CD4-positive, alpha-beta memory T cell (primary cell): ENCODE results near the gene SRD5A1. TPM values are rescaled to one million over a fixed set of nuclear protein-coding genes. Genes with fewer than 3 reads are reported as not detected.
A peak's percentile ranks its signal among the peaks of the same experiment; 100 is the strongest.

Experiments
- CTCF ChIA-PET: fragments of 350-600 bp; sonication (Branson Sonifier 250); formaldehyde crosslinking; loops from one replicate; lab custom pipeline; 2021; ENCODE audit warnings: inconsistent platforms; ENCODE audit not compliant: partially characterized antibody; lab: Charles Lee
- POLR2A ChIA-PET: fragments of 350-600 bp; sonication (Branson Sonifier 250); formaldehyde crosslinking; loops from one replicate; lab custom pipeline; 2021; ENCODE audit not compliant: partially characterized antibody; lab: Charles Lee
- DNase-seq, 5 donors: peaks; one replicate each; pipeline versions ENCODE4 v3.0.0 to v3.0.0-alpha.2; 2020 to 2022; ENCODE audit warnings: mixed read lengths in 1 of 5
- H3K27ac ChIP-seq: one replicate; pipeline ENCODE4 v1.7.0; 2013; ENCODE audit warnings: low read depth, low read length
- H3K27me3 ChIP-seq: 2 replicates; pipeline ENCODE4 v1.7.0; 2013; ENCODE audit warnings: mild to moderate bottlenecking, low read length, moderate library complexity; ENCODE audit not compliant: insufficient read depth
- H3K36me3 ChIP-seq: 2 replicates; pipeline ENCODE4 v1.7.0; 2013; ENCODE audit warnings: mild to moderate bottlenecking, low read length, moderate library complexity; ENCODE audit not compliant: insufficient read depth
- H3K4me1 ChIP-seq: 2 replicates; pipeline ENCODE4 v1.7.0; 2013; ENCODE audit warnings: mild to moderate bottlenecking, low read length, moderate library complexity; ENCODE audit not compliant: insufficient read depth
- H3K4me3 ChIP-seq, 2 donors: one replicate each; pipeline ENCODE4 v1.7.0; 2013; ENCODE audit warnings: low read length in 2 of 2, mild to moderate bottlenecking in 1 of 2
- H3K9me3 ChIP-seq, 2 donors: one replicate each; pipeline ENCODE4 v1.7.0; 2013; ENCODE audit warnings: low read length in 2 of 2, control low read depth in 1 of 2; ENCODE audit not compliant: control insufficient read depth in 1 of 2
- H3K27ac Mint-ChIP-seq, 7 donors: one replicate each; pipeline ENCODE4 v1.8.0; 2020 to 2021; ENCODE audit warnings: mixed read lengths in 7 of 7, mild to moderate bottlenecking in 6 of 7, inconsistent platforms in 3 of 7, moderate library complexity in 3 of 7
- H3K27me3 Mint-ChIP-seq, 2 donors: one replicate each; pipeline ENCODE4 v1.8.0; 2020 to 2021; ENCODE audit warnings: mixed read lengths in 2 of 2
- H3K36me3 Mint-ChIP-seq, 2 donors: one replicate each; pipeline ENCODE4 v1.8.0; 2020 to 2021; ENCODE audit warnings: mixed read lengths in 2 of 2, inconsistent platforms in 1 of 2, mild to moderate bottlenecking in 1 of 2
- H3K4me1 Mint-ChIP-seq, 4 donors: one replicate each; pipeline ENCODE4 v1.8.0; 2020 to 2021; ENCODE audit warnings: mixed read lengths in 4 of 4, mild to moderate bottlenecking in 1 of 4
- H3K4me3 Mint-ChIP-seq, 8 donors: one replicate each; pipeline ENCODE4 v1.8.0; 2020 to 2021; ENCODE audit warnings: mixed read lengths in 8 of 8, mild to moderate bottlenecking in 7 of 8, moderate library complexity in 6 of 8, inconsistent platforms in 3 of 8
- H3K9me3 Mint-ChIP-seq, 8 donors: one replicate each; pipeline ENCODE4 v1.8.0; 2020 to 2021; ENCODE audit warnings: mixed read lengths in 8 of 8, mild to moderate bottlenecking in 5 of 8, inconsistent platforms in 3 of 8, moderate library complexity in 1 of 8
- intact Hi-C: fragments of 100-400 bp; cut with micrococcal nuclease; formaldehyde crosslinking; loops from one replicate; pipeline ENCODE4 v1.15.1; 2023
- polyA plus RNA-seq, 2 donors: library from polyadenylated mRNA; unstranded; fragments of 300-500 nt; fragmentation: Illumina TruSeq; gene quantifications; one replicate each; pipeline ENCODE4 v1.2.3, GENCODE V29; 2021
- total RNA-seq, 2 experiments: library from RNA; stranded (reverse); gene quantifications; one replicate each; pipeline ENCODE4 v1.2.3, GENCODE V29; 2021

SRD5A1 gene
- total and polyA plus RNA-seq, 4 experiments from 2014 or later: 5.4 to 11.2 (median 8.5) TPM

DNA sequence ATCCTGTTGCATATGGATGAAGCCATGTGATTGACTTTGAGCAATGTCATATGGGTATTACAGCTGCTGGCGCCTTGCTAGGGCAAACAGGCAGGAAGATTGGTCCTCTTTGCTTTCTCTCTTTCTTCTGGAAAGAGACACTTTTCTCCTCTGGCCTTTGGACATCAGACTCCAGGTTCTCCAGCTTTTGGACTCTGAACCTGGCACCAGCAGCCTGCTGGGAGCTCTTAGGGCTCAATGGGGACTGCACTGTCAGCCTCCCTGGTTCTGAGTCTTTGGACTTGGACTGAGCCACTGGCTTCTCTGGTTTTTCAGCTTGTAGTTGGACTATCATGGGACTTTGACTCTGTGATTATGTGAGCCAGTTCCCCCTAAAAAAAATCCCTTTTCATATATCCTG, 45.1 kb downstream of the SRD5A1 start:
- POLR2A ChIA-PET: no interaction called here

DNA sequence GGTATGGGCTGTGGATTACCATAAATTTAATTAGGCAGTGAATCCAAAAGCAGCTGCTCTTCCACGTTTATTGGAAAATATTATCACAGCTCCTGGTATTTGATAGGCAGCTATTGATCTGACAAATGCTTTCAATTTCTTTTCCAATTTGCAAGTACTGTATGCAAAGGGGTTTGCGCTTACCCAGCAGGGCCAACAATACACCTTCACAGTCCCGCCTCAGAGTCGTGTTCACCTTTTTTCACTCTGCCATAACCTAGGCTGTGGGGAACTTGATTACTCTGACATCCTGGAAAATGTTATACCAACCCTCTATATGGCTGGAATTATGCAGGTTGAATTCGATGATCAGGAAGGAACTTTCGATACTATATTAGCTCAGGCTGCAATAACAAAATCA, 47.7 kb downstream of the SRD5A1 start:
- Mint-ChIP-seq H3K36me3 (no peaks in the 10 kb centered on the region), H3K4me3 (no peak overlapping the region), H3K27ac (no peak overlapping the region), H3K9me3 (peaks cover 0 to 3% (median 0%) of the 10 kb centered on the region in 8 donors), H3K4me1 (peaks cover 0 to 3% (median 0%) of the 10 kb centered on the region in 4 donors), H3K27me3 (peaks cover 19 to 26% of the 10 kb centered on the region in 2 donors)
- Histone ChIP-seq H3K27ac (no peak overlapping the region), H3K27me3 (peaks cover 3% of the 10 kb centered on the region), H3K9me3 (no peaks in the 10 kb centered on the region), H3K36me3 (no peaks in the 10 kb centered on the region), H3K4me3 (no peak overlapping the region), H3K4me1 (no peaks in the 10 kb centered on the region)
- no peak for DNase-seq
- intact Hi-C loops: no loop called here
- POLR2A ChIA-PET: no interaction called here
- CTCF ChIA-PET: no interaction called here

More for the DNA sequence above, 45.1 kb downstream of the SRD5A1 start:
- no peaks in the 10 kb centered on the region for H3K4me1 ChIP-seq
- no peaks in the 10 kb centered on the region for H3K9me3 ChIP-seq
- H3K4me1 Mint-ChIP-seq: peaks cover 0 to 3% (median 0%) of the 10 kb centered on the region in 4 donors
- H3K9me3 Mint-ChIP-seq: peaks cover 0 to 3% (median 0%) of the 10 kb centered on the region in 8 donors
- DNase-seq: no peak
- H3K4me3 Mint-ChIP-seq: no peak overlapping the region
- no peaks in the 10 kb centered on the region for H3K27me3 ChIP-seq
- H3K27ac Mint-ChIP-seq: no peak overlapping the region
- no peaks in the 10 kb centered on the region for H3K36me3 Mint-ChIP-seq
- CTCF ChIA-PET: no interaction called here
- H3K36me3 ChIP-seq: no peaks in the 10 kb centered on the region
- no peak overlapping the region for H3K27ac ChIP-seq
- intact Hi-C loops: no loop called here
- peaks cover 3 to 8% of the 10 kb centered on the region in 2 donors for H3K27me3 Mint-ChIP-seq
- no peak overlapping the region for H3K4me3 ChIP-seq

DNA sequence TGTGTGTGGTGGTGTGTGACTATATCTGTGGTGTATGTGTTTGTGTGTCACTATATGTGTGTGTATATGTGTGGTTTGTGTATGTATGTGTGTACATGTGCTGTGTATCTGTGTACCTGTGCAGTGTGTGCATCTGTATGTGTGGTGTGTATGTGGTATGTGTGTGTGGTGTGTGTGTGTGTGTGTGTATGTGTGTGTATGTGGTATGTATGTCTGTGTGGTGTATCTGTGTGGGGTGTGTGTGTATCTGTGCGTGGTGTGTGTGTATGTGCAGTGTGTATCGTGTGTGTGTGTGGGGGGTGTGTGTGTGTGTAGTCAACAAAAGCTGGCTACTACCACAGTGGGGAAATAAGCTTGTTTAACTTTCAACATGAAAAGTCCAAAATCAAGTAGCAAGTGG, 48.4 kb downstream of the SRD5A1 start:
- intact Hi-C loops: no loop called here
- H3K27me3 Mint-ChIP-seq: peaks cover 23 to 30% of the 10 kb centered on the region in 2 donors
- POLR2A ChIA-PET: interaction anchor here (1.4 kb wide), 1 partner anchor 31 kb away, joined by 3 read pairs; the partner anchor contains the start of gene TENT4A

DNA sequence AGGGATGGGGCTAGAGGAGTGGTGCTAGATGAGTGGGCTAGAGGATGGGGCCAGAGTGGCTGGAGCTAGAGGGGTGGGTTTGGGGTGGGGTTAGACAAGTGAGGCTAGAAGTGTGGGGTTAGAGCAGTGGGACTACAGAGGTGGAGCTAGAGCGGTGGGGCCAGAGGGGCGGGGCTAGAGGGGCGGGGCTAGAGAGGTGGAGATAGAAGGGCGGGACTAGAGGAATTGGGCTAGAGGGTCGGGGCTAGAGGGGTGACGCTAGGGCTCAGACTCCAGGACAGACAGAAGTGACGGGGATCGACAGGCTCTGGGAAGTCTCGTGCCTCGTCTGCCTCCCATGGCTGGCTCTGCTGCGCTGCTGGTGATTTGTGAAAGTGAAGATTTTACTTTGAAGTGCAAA, 49.0 kb downstream of the SRD5A1 start:
- ChIA-PET CTCF (interaction anchor here (1.1 kb wide), 1 partner anchor 63 kb away, joined by 3 read pairs; no protein-coding TSS in a partner anchor), POLR2A (interaction anchor here (1.4 kb wide), 1 partner anchor 31 kb away, joined by 3 read pairs; the partner anchor contains the start of gene TENT4A)
- H3K4me1 Mint-ChIP-seq: peaks cover under 1 to 5% (median 3%) of the 10 kb centered on the region in 4 donors
- H3K4me3 Mint-ChIP-seq: no peak overlapping the region
- H3K9me3 Mint-ChIP-seq: peaks cover 0 to 3% (median 0%) of the 10 kb centered on the region in 8 donors
- intact Hi-C loops: no loop called here
- no peaks in the 10 kb centered on the region for H3K36me3 Mint-ChIP-seq
- peaks cover 23 to 33% of the 10 kb centered on the region in 2 donors for H3K27me3 Mint-ChIP-seq
- no peaks in the 10 kb centered on the region for H3K4me1 ChIP-seq
- H3K36me3 ChIP-seq: no peaks in the 10 kb centered on the region
- peaks cover 3% of the 10 kb centered on the region for H3K27me3 ChIP-seq
- no peak overlapping the region for H3K27ac Mint-ChIP-seq
- no peak overlapping the region for H3K4me3 ChIP-seq
- H3K27ac ChIP-seq: no peak overlapping the region
- DNase-seq: no peak
- no peaks in the 10 kb centered on the region for H3K9me3 ChIP-seq

More for the DNA sequence above, 48.4 kb downstream of the SRD5A1 start:
- no peak overlapping the region for H3K27ac ChIP-seq
- Mint-ChIP-seq H3K4me3 (no peak overlapping the region), H3K9me3 (peaks cover 0 to 3% (median 0%) of the 10 kb centered on the region in 8 donors), H3K27ac (no peak overlapping the region), H3K36me3 (no peaks in the 10 kb centered on the region), H3K4me1 (peaks cover 0 to 5% (median 2%) of the 10 kb centered on the region in 4 donors)
- no peaks in the 10 kb centered on the region for H3K36me3 ChIP-seq
- no peak overlapping the region for H3K4me3 ChIP-seq
- H3K9me3 ChIP-seq: no peaks in the 10 kb centered on the region
- H3K4me1 ChIP-seq: no peaks in the 10 kb centered on the region
- CTCF ChIA-PET: no interaction called here
- no peak for DNase-seq
- peaks cover 3% of the 10 kb centered on the region for H3K27me3 ChIP-seq

- Histone ChIP-seq H3K4me1 (no peaks in the 10 kb centered on the region), H3K9me3 (no peaks in the 10 kb centered on the region), H3K27me3 (peaks cover 3% of the 10 kb centered on the region), H3K4me3 (no peak overlapping the region), H3K36me3 (no peaks in the 10 kb centered on the region), H3K27ac (no peak overlapping the region)
- DNase-seq: no peak
- Mint-ChIP-seq H3K27me3 (peaks cover 25 to 41% of the 10 kb centered on the region in 2 donors), H3K36me3 (no peaks in the 10 kb centered on the region), H3K4me3 (no peak overlapping the region), H3K4me1 (peaks cover 4 to 9% (median 6%) of the 10 kb centered on the region in 4 donors), H3K9me3 (peaks cover 0 to 4% (median 0%) of the 10 kb centered on the region in 8 donors), H3K27ac (no peak overlapping the region)
- CTCF ChIA-PET: interaction anchor here (1.1 kb wide), 1 partner anchor 62 kb away, joined by 3 read pairs; no protein-coding TSS in a partner anchor
- intact Hi-C loops: no loop called here
- POLR2A ChIA-PET: interaction anchor here (1.4 kb wide), 1 partner anchor 30 kb away, joined by 3 read pairs; the partner anchor contains the start of gene TENT4A
Observed at GRCh38 chr5:6683241-6683640, 50.0 kb downstream of the SRD5A1 start.

GRCh38 chr5:6684075-6684474, 50.8 kb downstream of the SRD5A1 start:
- H3K27me3 Mint-ChIP-seq: peaks cover 29 to 41% of the 10 kb centered on the region in 2 donors
- no peaks in the 10 kb centered on the region for H3K36me3 Mint-ChIP-seq
- POLR2A ChIA-PET: no interaction called here
- no peak for DNase-seq
- no peak overlapping the region for H3K27ac Mint-ChIP-seq
- Histone ChIP-seq H3K27me3 (peaks cover 3% of the 10 kb centered on the region), H3K27ac (no peak overlapping the region), H3K36me3 (no peaks in the 10 kb centered on the region), H3K4me1 (no peaks in the 10 kb centered on the region), H3K4me3 (no peak overlapping the region), H3K9me3 (no peaks in the 10 kb centered on the region)
- peaks cover 4 to 9% (median 6%) of the 10 kb centered on the region in 4 donors for H3K4me1 Mint-ChIP-seq
- intact Hi-C loops: no loop called here
- CTCF ChIA-PET: no interaction called here
- H3K9me3 Mint-ChIP-seq: peaks cover 0 to 4% (median 0%) of the 10 kb centered on the region in 8 donors
- no peak overlapping the region for H3K4me3 Mint-ChIP-seq

GRCh38 chr5:6686501-6686900, 53.3 kb downstream of the SRD5A1 start:
- Mint-ChIP-seq H3K36me3 (no peaks in the 10 kb centered on the region), H3K4me1 (peaks cover 4 to 9% (median 6%) of the 10 kb centered on the region in 4 donors), H3K27ac (no peak overlapping the region), H3K9me3 (peaks cover 0 to 4% (median 0%) of the 10 kb centered on the region in 8 donors), H3K27me3 (peaks cover 34 to 43% of the 10 kb centered on the region in 2 donors), H3K4me3 (peak overlapping the region in 3 of 8 donors; percentile 4 to 16 (median 4))
- H3K9me3 ChIP-seq: no peaks in the 10 kb centered on the region
- DNase-seq: no peak
- H3K27ac ChIP-seq: no peak overlapping the region
- ChIA-PET CTCF (interaction anchor here (0.9 to 2.2 kb wide), 3 partner anchors 25 to 59 kb away, joined by 3 to 4 read pairs (median 3); no protein-coding TSS in a partner anchor), POLR2A (no interaction called here)
- peaks cover 3% of the 10 kb centered on the region for H3K27me3 ChIP-seq
- intact Hi-C loops: no loop called here
- no peaks in the 10 kb centered on the region for H3K36me3 ChIP-seq
- H3K4me3 ChIP-seq: no peak overlapping the region
- H3K4me1 ChIP-seq: no peaks in the 10 kb centered on the region
